Measurements from ENCODE around the gene FAM20C. TPM values are rescaled to one million over a fixed set of nuclear protein-coding genes. Genes with fewer than 3 reads are reported as not detected.
A peak's percentile ranks its signal among the peaks of the same experiment; 100 is the strongest.

FAM20C gene
- total RNA-seq, 1 experiment from 2014 or later, result 62.4 TPM

DNA sequence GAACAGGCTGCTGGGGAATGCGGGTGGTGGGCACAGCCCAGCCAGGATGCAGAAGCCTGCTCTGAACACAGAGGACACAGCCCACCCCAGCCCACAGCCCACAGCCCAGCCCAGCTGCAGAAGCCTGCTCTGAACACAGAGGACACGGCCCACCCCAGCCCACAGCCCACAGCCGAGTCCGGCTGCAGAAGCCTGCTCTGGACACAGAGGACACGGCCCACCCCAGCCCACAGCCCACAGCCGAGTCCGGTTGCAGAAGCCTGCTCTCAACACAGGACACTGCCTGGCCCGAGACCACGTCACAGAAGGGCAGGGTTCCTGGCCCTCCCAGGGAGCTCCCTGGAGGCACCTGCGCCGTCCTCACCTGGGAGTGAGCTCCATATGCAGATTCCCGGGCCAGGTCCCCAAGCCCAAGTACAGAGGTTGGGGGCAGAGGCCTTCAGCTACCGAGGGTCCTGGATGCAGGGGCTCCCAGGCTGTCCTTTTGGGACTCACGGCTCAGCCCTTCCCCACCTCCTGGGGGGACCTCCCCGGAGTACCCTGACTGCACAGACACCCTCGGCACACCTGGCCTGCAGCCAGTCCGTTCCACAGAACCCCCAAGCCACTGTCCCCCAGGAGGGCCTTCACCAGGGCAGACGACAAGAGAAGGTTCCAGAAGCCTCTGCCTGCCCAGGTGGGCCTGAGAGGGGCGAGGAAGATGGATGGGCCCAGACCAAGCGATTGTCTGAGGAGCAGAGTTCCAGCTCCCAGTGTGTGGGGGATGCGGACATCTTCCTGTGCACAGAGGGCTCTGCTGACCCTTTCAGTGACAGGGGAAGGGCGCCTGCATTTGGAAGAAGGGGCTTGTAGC is 73.9 kb downstream of the FAM20C start:
- DNase-seq (ENCODE audit: low read depth, low spot score) (no peak), ATAC-seq (peak; percentile 27)
- Histone ChIP-seq H3K4me3 (ENCODE audit: low read depth in 2 of 2, low read length in 2 of 2) (no peak overlapping the region), H3K9me3 (ENCODE audit: control insufficient read depth, insufficient read depth, low read depth, low read length) (0 out of 2 replicates have a peak, but pooled peaks cover 4% of the 10 kb centered on the region), H3K27me3 (ENCODE audit: control insufficient read depth, insufficient read depth, low read length) (peaks cover 7% of the 10 kb centered on the region; the same call in 1 of the 2 replicates), H3K4me1 (ENCODE audit: control insufficient read depth, insufficient read depth, low read length) (peaks cover 3% of the 10 kb centered on the region; the same call in 1 of the 2 replicates), H3K27ac (ENCODE audit: low read length) (no peak overlapping the region), H3K36me3 (ENCODE audit: control insufficient read depth, insufficient read depth, low read length) (no peaks in the 10 kb centered on the region)
- ChIA-PET CTCF (interaction anchor here (1.6 kb wide), 1 partner anchor 202 kb away, joined by 7 read pairs; no protein-coding TSS in a partner anchor), POLR2A (no interaction called here)
- intact Hi-C loops (cut with micrococcal nuclease; ENCODE audit: unreplicated experiment), result no loop called here
- BruUV-seq (replicated peaks), result no TSS peak
- TF ChIP-seq TCF7L2 (IDR thresholded peaks at IDR 0.05; ENCODE audit: low read depth, low read length) (no peak), SIN3A (IDR thresholded peaks at IDR 0.05; ENCODE audit: borderline replicate concordance, insufficient read depth, low read depth, low read length) (no peak), POLR2AphosphoS5 (IDR thresholded peaks at IDR 0.05; ENCODE audit: low read depth, low read length) (no peak)
- TF ChIP-seq, protein P1, sequence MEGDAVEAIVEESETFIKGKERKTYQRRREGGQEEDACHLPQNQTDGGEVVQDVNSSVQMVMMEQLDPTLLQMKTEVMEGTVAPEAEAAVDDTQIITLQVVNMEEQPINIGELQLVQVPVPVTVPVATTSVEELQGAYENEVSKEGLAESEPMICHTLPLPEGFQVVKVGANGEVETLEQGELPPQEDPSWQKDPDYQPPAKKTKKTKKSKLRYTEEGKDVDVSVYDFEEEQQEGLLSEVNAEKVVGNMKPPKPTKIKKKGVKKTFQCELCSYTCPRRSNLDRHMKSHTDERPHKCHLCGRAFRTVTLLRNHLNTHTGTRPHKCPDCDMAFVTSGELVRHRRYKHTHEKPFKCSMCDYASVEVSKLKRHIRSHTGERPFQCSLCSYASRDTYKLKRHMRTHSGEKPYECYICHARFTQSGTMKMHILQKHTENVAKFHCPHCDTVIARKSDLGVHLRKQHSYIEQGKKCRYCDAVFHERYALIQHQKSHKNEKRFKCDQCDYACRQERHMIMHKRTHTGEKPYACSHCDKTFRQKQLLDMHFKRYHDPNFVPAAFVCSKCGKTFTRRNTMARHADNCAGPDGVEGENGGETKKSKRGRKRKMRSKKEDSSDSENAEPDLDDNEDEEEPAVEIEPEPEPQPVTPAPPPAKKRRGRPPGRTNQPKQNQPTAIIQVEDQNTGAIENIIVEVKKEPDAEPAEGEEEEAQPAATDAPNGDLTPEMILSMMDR (IDR thresholded peaks at IDR 0.05), result no peak
- TF ChIP-seq, protein P2, sequence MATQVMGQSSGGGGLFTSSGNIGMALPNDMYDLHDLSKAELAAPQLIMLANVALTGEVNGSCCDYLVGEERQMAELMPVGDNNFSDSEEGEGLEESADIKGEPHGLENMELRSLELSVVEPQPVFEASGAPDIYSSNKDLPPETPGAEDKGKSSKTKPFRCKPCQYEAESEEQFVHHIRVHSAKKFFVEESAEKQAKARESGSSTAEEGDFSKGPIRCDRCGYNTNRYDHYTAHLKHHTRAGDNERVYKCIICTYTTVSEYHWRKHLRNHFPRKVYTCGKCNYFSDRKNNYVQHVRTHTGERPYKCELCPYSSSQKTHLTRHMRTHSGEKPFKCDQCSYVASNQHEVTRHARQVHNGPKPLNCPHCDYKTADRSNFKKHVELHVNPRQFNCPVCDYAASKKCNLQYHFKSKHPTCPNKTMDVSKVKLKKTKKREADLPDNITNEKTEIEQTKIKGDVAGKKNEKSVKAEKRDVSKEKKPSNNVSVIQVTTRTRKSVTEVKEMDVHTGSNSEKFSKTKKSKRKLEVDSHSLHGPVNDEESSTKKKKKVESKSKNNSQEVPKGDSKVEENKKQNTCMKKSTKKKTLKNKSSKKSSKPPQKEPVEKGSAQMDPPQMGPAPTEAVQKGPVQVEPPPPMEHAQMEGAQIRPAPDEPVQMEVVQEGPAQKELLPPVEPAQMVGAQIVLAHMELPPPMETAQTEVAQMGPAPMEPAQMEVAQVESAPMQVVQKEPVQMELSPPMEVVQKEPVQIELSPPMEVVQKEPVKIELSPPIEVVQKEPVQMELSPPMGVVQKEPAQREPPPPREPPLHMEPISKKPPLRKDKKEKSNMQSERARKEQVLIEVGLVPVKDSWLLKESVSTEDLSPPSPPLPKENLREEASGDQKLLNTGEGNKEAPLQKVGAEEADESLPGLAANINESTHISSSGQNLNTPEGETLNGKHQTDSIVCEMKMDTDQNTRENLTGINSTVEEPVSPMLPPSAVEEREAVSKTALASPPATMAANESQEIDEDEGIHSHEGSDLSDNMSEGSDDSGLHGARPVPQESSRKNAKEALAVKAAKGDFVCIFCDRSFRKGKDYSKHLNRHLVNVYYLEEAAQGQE (IDR thresholded peaks at IDR 0.05; ENCODE audit: insufficient read depth in 1 of 2, low read depth in 2 of 2, low read length in 1 of 2), result no peak
- in situ Hi-C loops (cut with HindIII; ENCODE audit: low pct_unique_long_range_greater_than_20kb, low sequenced_read_pairs), result no loop called here

DNA sequence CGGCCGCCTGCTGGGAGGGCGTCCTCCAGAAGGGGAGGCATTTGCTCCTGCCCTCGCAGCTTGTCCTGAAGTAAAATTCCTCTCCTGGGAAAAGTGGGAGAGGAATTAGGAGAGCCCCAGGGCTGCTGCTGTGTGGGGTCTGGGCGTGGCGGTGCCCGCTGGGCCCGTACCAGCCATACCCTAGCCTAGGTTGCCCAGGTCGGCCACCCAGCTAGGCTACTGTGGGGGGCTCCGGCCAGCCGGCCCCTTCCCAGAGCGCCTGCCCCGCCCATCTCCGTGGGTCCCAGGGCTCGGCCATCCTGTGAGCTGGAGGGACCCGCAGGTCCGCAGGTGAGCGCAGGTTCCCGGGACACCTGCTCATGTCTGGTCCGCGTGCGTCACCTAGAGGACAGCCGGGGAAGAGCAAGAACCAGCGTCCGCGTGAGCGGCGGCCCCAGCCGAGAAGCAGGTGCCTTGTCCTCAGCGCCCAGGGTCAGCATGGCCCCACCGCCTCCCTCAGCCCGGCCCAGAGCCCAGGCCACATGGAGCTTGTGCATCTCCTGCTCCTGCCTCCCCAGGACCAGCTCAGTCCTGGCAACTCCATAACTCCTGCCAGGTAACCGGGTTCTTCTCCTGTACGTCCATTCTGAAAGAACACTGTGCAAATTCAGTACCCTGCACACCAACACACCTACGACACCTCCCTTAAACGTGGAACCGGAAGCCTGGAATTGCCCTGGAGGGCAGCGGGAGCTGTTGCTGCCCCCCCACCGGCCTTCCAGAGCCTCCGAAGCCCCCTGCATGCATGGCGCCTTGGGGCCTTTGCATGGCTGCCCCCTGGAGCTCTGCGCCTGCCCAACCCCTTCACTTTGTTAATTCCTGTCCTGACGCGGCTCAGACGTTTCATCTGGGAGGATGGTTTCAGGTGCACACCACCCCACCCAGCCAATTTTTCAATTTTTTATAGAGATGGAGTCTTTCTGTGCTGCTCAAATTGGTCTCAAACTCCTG is 74.8 kb downstream of the FAM20C start:
- intact Hi-C loops (cut with micrococcal nuclease; ENCODE audit: unreplicated experiment) (no loop called here), in situ Hi-C loops (cut with HindIII; ENCODE audit: low pct_unique_long_range_greater_than_20kb, low sequenced_read_pairs) (no loop called here)
- Histone ChIP-seq H3K4me3 (ENCODE audit: low read depth in 2 of 2, low read length in 2 of 2) (no peak overlapping the region), H3K27me3 (ENCODE audit: control insufficient read depth, insufficient read depth, low read length) (peaks cover 7% of the 10 kb centered on the region; the same call in 1 of the 2 replicates), H3K27ac (ENCODE audit: low read length) (no peak overlapping the region), H3K4me1 (ENCODE audit: control insufficient read depth, insufficient read depth, low read length) (peaks cover 3% of the 10 kb centered on the region; the same call in 1 of the 2 replicates), H3K9me3 (ENCODE audit: control insufficient read depth, insufficient read depth, low read depth, low read length) (0 out of 2 replicates have a peak, but pooled peaks cover 4% of the 10 kb centered on the region), H3K36me3 (ENCODE audit: control insufficient read depth, insufficient read depth, low read length) (no peaks in the 10 kb centered on the region)
- DNase-seq (ENCODE audit: low read depth, low spot score) (no peak), ATAC-seq (peak; percentile 76)
- BruUV-seq (replicated peaks), result no TSS peak
- POLR2A ChIA-PET, result no interaction called here
- CTCF ChIA-PET, result interaction anchor here (0.8 kb wide), 1 partner anchor 199 kb away, joined by 3 read pairs; no protein-coding TSS in a partner anchor
- TF ChIP-seq, protein P2 (IDR thresholded peaks at IDR 0.05; ENCODE audit: insufficient read depth in 1 of 2, low read depth in 2 of 2, low read length in 1 of 2), result no peak
- TF ChIP-seq, protein P1 (IDR thresholded peaks at IDR 0.05), result peak; percentile 98

All from Panc1 (cell line).